ENCODE data around the gene GPR158.
"Not testable (repeated sequence)": the region's sequence is repeated elsewhere in the genome, so short reads cannot be mapped to it uniquely, and the experiment has no call there.

Gene GPR158

GRCh38 chr10:25174461-25175230 is at the start of gene GPR158:
GPR158 (plus strand) TSS chr10:25175001; CDS start chr10:25175421, 420 bp downstream.
- intact Hi-C loops (cut with DNase I), result loop anchor here (5.0 kb wide), 1 partner anchor 62 kb away; no protein-coding TSS in a partner anchor
- DNase-seq, result peak; percentile 87 to 98 (median 90)

- peak in 9 of 10 donors; percentile 13 to 92 (median 52) for DNase-seq
- intact Hi-C loops (cut with DNase I), result no loop called here
These were observed 49.6 kb upstream of the GPR158 start for GRCh38 chr10:25125201-25125611.

GRCh38 chr10:25129592-25129991 is 45.2 kb upstream of the GPR158 start:
- no peak for DNase-seq
- intact Hi-C loops (cut with DNase I), result no loop called here

GRCh38 chr10:25130906-25131305 is 43.9 kb upstream of the GPR158 start:
- intact Hi-C loops (cut with DNase I), result no loop called here
- peak in 1 of 10 donors; percentile 18 for DNase-seq

- intact Hi-C loops (cut with DNase I), result no loop called here
- no peak for DNase-seq
These were observed 32.5 kb upstream of the GPR158 start for GRCh38 chr10:25142116-25142864.

- intact Hi-C loops (cut with DNase I), result no loop called here
- DNase-seq, result no peak
These were observed 17.2 kb upstream of the GPR158 start for GRCh38 chr10:25157650-25158049.

GRCh38 chr10:25159591-25159990 is 15.2 kb upstream of the GPR158 start:
- intact Hi-C loops (cut with DNase I), result no loop called here
- no peak for DNase-seq

- DNase-seq, result no peak
These were observed 12.4 kb upstream of the GPR158 start for GRCh38 chr10:25162391-25162790.

GRCh38 chr10:25163464-25163863 is 11.3 kb upstream of the GPR158 start:
- intact Hi-C loops (cut with DNase I); DNase-seq: not testable (repeated sequence)

More at GRCh38 chr10:25162391-25162790, 12.4 kb upstream of the GPR158 start:
- intact Hi-C loops (cut with DNase I), result no loop called here

GRCh38 chr10:25169740-25170139 is 5.1 kb upstream of the GPR158 start:
- intact Hi-C loops (cut with DNase I), result loop anchor here (5.0 kb wide), 1 partner anchor 57 kb away; no protein-coding TSS in a partner anchor
- DNase-seq, result no peak

- intact Hi-C loops (cut with DNase I), result loop anchor here (5.0 kb wide), 1 partner anchor 58 kb away; no protein-coding TSS in a partner anchor
- no peak for DNase-seq
These were observed 4.2 kb upstream of the GPR158 start for GRCh38 chr10:25170627-25171026.

GRCh38 chr10:25175527-25176420 is 973 bp downstream of the GPR158 start:
- peak in 9 of 10 donors; percentile 8 to 87 (median 21) for DNase-seq
- intact Hi-C loops (cut with DNase I), result no loop called here

GRCh38 chr10:25176421-25176968 is 1.7 kb downstream of the GPR158 start:
- peak in 8 of 10 donors; percentile 11 to 84 (median 38) for DNase-seq
- intact Hi-C loops (cut with DNase I), result no loop called here

- DNase-seq, result no peak
- intact Hi-C loops (cut with DNase I), result no loop called here
These were observed 2.4 kb downstream of the GPR158 start for GRCh38 chr10:25177093-25177753.

GRCh38 chr10:25177754-25178135 is 2.9 kb downstream of the GPR158 start:
- intact Hi-C loops (cut with DNase I), result no loop called here
- DNase-seq, result no peak

GRCh38 chr10:25178411-25178810 is 3.6 kb downstream of the GPR158 start:
- no peak for DNase-seq
- intact Hi-C loops (cut with DNase I), result no loop called here

- intact Hi-C loops (cut with DNase I), result no loop called here
- no peak for DNase-seq
These were observed 6.0 kb downstream of the GPR158 start for GRCh38 chr10:25180801-25181200.

GRCh38 chr10:25182636-25183035 is 7.8 kb downstream of the GPR158 start:
- no peak for DNase-seq
- intact Hi-C loops (cut with DNase I), result no loop called here

- intact Hi-C loops (cut with DNase I), result no loop called here
- no peak for DNase-seq
These were observed 16.5 kb downstream of the GPR158 start for GRCh38 chr10:25191162-25191895.
